Effector memory CD8-positive, alpha-beta T cell (primary cell): ENCODE data around the gene C13orf46.

Experiments
- ATAC-seq: fragments of 150-1000 bp; cut with Tn5 transposase; replicated peaks from 2 replicates; pipeline ENCODE4 v1.10.0; 2021; ENCODE audit warnings: mild to moderate bottlenecking, moderate library complexity
- DNase-seq, 3 experiments: peaks; one replicate each; pipeline ENCODE4 v3.0.0; 2021
- H3K27ac Mint-ChIP-seq, 2 donors: one replicate each; pipeline ENCODE4 v1.8.0; 2022; ENCODE audit warnings: mild to moderate bottlenecking in 2 of 2, mixed read lengths in 2 of 2, moderate library complexity in 2 of 2
- H3K27me3 Mint-ChIP-seq, 2 donors: one replicate each; pipeline ENCODE4 v1.8.0; 2022; ENCODE audit warnings: mixed read lengths in 2 of 2
- H3K36me3 Mint-ChIP-seq: one replicate; pipeline ENCODE4 v1.8.0; 2022; ENCODE audit warnings: mild to moderate bottlenecking, moderate library complexity, mixed read lengths; ENCODE audit not compliant: insufficient read depth
- H3K4me1 Mint-ChIP-seq, 2 donors: one replicate each; pipeline ENCODE4 v1.8.0; 2022; ENCODE audit warnings: low read depth in 2 of 2, mixed read lengths in 2 of 2
- H3K4me3 Mint-ChIP-seq, 2 donors: one replicate each; pipeline ENCODE4 v1.8.0; 2022; ENCODE audit warnings: mild to moderate bottlenecking in 2 of 2, mixed read lengths in 2 of 2, moderate library complexity in 2 of 2
- H3K9me3 Mint-ChIP-seq, 2 donors: one replicate each; pipeline ENCODE4 v1.8.0; 2022; ENCODE audit warnings: mixed read lengths in 2 of 2

Gene C13orf46

DNA sequence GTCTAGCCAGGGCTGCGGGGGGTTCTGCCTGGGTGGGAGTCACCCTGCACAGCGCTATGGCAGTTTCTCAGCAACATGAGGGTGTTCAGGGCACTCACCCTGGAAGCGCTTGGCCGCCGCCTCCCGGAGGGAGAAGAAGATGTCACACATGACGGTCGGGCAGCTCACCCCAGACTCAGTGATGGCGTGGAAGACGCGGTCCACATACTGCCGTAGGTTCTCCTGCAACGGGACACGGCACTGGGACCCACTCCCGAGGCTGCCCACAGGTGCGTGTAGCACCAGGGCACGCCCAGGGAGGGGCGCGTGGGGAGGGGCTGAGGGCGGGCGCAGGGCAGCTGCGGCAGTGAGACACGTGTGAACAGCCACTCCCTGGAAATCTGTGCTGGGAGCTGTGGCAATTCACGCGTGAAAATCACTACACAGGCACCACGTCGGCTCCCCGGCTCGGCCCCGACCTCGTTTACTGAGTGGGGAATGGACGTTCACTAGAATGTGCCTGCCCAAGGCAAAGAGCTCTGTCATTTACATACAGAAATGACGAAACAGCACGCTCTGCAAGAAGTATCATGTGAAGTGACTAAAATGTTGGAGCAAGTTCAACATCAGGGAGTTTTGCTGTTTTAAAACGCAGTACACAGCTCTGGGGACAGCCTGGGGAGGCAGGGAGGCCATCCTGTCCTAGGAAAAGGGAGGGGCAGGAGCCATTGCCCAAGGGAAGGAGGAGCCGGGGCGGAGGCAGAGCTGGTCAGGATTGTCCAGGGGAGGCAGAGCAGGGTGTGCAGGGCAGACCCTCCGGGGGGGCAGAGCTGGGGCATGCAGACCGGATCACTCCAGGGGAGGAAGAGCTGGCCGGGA is 41.5 kb upstream of the C13orf46 start:
- Mint-ChIP-seq H3K4me3 (no peak overlapping the region), H3K36me3 (peaks cover 4% of the 10 kb centered on the region), H3K27ac (peak overlapping the region in 1 of 2 donors; percentile 80), H3K27me3 (no peaks in the 10 kb centered on the region), H3K9me3 (no peaks in the 10 kb centered on the region), H3K4me1 (peaks cover 4 to 5% of the 10 kb centered on the region in 2 donors)
- ATAC-seq (no peak), DNase-seq (no peak)

DNA sequence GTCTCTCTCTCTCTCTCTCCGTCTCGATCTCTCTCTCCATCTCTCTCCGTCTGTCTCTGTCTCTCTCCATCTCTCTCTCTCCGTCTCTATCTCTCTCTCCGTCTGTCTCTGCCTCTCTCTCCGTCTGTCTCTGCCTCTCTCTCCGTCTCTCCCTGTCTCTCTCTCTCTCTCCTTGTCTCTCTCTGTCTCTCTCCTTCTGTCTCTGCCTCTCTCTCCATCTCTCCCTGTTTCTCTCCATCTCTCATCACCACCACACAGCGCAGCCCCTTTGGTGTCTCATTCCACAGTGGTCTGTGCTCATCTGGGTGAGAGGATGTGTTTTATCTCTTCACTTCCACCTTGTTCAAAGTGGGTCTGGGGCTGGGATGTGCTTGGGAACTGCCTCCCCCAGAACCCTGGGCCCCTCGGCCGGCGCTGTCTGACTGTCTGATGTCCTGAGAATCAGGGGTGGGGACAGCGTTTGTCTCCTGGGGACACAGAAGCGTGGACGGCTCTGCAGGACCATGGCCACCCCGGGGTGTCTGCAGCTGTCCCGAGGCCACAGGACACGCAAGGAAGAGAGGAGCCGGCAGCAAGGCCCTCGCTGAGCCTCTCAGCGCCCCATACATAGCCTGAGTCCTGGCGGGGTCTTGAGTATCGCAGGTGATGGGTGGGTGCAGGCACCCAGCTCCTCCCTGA is 40.2 kb upstream of the C13orf46 start:
- Mint-ChIP-seq H3K36me3 (no peaks in the 10 kb centered on the region), H3K4me1 (peaks cover 4 to 5% of the 10 kb centered on the region in 2 donors), H3K27ac (no peak overlapping the region), H3K9me3 (no peaks in the 10 kb centered on the region), H3K4me3 (no peak overlapping the region), H3K27me3 (no peaks in the 10 kb centered on the region)
- no peak for DNase-seq
- ATAC-seq, result no peak

GRCh38 chr13:114013336-114013735 is 39.5 kb upstream of the C13orf46 start:
- H3K27ac Mint-ChIP-seq, result no peak overlapping the region
- no peaks in the 10 kb centered on the region for H3K9me3 Mint-ChIP-seq
- H3K4me1 Mint-ChIP-seq, result peaks cover 4 to 5% of the 10 kb centered on the region in 2 donors
- H3K4me3 Mint-ChIP-seq, result no peak overlapping the region
- ATAC-seq (no peak), DNase-seq (no peak)
- H3K27me3 Mint-ChIP-seq, result no peaks in the 10 kb centered on the region
- no peaks in the 10 kb centered on the region for H3K36me3 Mint-ChIP-seq

DNA sequence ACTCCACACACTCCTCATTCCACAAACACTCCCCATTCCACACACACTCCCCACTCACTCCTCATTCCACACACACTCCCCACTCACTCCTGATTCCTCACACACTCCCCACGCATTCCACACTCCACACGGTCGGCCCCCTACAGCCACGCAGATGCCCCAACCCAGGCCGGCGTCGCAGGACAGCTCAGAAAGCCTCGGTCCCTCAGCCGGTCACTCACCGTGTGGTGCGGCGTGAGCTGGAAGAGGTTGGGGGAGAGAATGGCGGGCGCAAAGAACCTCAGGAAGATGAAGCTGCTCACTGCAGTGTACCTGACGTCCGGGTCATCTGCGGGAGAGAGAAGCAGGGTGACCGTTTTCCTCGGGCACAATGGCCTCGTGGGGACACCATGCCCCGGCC is 39.0 kb upstream of the C13orf46 start:
- no peak overlapping the region for H3K4me3 Mint-ChIP-seq
- H3K36me3 Mint-ChIP-seq, result no peaks in the 10 kb centered on the region
- peaks cover 4 to 5% of the 10 kb centered on the region in 2 donors for H3K4me1 Mint-ChIP-seq
- H3K27me3 Mint-ChIP-seq, result no peaks in the 10 kb centered on the region
- ATAC-seq (no peak), DNase-seq (no peak)
- no peak overlapping the region for H3K27ac Mint-ChIP-seq
- no peaks in the 10 kb centered on the region for H3K9me3 Mint-ChIP-seq

- H3K27ac Mint-ChIP-seq, result no peak overlapping the region
- no peak overlapping the region for H3K4me3 Mint-ChIP-seq
Measured at GRCh38 chr13:114012141-114012540, 38.3 kb upstream of the C13orf46 start.

DNA sequence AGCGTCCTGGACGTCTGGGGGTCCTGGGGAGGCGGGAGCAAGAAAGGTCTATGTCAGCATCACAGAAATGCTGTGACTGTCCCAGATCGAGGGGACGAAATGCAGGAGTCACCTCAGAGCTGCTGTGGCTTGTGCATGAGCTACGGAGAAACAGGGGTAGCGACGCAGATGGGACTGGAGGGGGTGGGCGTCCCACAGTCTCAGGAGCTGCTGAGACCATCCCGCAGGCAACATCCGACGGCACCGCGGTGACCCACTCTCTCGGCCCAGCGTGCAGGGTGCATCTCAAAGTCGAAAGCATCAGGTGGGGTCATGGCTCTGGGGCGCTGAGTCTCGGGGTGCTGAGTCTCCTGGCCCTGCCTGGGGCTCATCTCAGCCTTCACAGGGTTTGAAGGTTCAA is 37.4 kb upstream of the C13orf46 start:
- peak overlapping the region in 1 of 2 donors; percentile 41 for H3K4me3 Mint-ChIP-seq
- ATAC-seq, result peak; percentile 9
- H3K9me3 Mint-ChIP-seq, result no peaks in the 10 kb centered on the region

More at GRCh38 chr13:114012141-114012540, 38.3 kb upstream of the C13orf46 start:
- H3K27me3 Mint-ChIP-seq, result no peaks in the 10 kb centered on the region
- H3K4me1 Mint-ChIP-seq, result peaks cover 4 to 5% of the 10 kb centered on the region in 2 donors
- ATAC-seq, result no peak
- DNase-seq, result no peak
- no peaks in the 10 kb centered on the region for H3K9me3 Mint-ChIP-seq
- peaks cover 5% of the 10 kb centered on the region for H3K36me3 Mint-ChIP-seq

GRCh38 chr13:114010401-114011101 is 36.7 kb upstream of the C13orf46 start:
- H3K27me3 Mint-ChIP-seq, result no peaks in the 10 kb centered on the region
- H3K27ac Mint-ChIP-seq, result peak overlapping the region; percentile 57 to 65
- H3K4me1 Mint-ChIP-seq, result peaks cover 4 to 5% of the 10 kb centered on the region in 2 donors
- DNase-seq, result no peak
- peak overlapping the region in 1 of 2 donors; percentile 41 for H3K4me3 Mint-ChIP-seq
- H3K36me3 Mint-ChIP-seq, result peaks cover 5% of the 10 kb centered on the region
- peak; percentile 54 for ATAC-seq
- no peaks in the 10 kb centered on the region for H3K9me3 Mint-ChIP-seq

More for the DNA sequence above, 37.4 kb upstream of the C13orf46 start:
- DNase-seq, result no peak
- Mint-ChIP-seq H3K36me3 (peaks cover 5% of the 10 kb centered on the region), H3K27ac (peak overlapping the region; percentile 52 to 65), H3K27me3 (no peaks in the 10 kb centered on the region), H3K4me1 (peaks cover 4 to 5% of the 10 kb centered on the region in 2 donors)

- Mint-ChIP-seq H3K4me1 (peaks cover 4 to 8% of the 10 kb centered on the region in 2 donors), H3K4me3 (peak overlapping the region in 1 of 2 donors; percentile 31), H3K27me3 (no peaks in the 10 kb centered on the region), H3K27ac (peak overlapping the region in 1 of 2 donors; percentile 57), H3K9me3 (no peaks in the 10 kb centered on the region), H3K36me3 (peaks cover 12% of the 10 kb centered on the region)
- DNase-seq (no peak), ATAC-seq (no peak)
Measured at GRCh38 chr13:114009590-114010400, 35.9 kb upstream of the C13orf46 start.

DNA sequence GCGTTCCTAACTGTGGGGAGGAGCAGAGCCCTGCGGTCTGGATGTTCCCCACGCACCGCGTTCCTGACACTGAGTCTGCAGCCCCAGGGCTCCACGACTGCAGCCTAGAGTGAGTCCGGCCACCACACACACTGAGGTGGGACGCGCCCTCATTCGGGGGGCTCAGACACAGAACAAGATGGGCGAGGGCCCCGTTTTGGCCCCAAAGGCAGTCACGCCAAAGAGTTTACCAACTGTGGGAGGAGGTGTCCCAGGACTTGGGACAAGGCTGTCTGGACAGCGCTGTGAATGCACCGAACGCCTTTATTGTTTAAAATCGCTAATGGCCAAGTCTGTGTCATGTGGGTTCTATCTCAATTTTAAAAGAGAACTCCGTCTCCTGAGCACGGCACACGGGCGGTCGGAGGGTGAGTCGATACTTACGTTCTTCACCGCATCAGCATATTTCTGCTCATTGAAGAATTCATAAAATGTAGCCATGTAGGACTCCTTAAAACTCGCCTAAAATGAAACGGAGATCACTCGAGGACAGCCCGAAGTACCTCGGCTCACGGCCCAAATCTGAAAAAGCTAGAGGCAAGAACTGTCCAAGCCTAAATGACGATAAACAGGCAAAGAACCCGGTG is 35.2 kb upstream of the C13orf46 start:
- Mint-ChIP-seq H3K4me3 (peak overlapping the region in 1 of 2 donors; percentile 31), H3K27ac (peak overlapping the region in 1 of 2 donors; percentile 57), H3K36me3 (peaks cover 19% of the 10 kb centered on the region), H3K9me3 (no peaks in the 10 kb centered on the region), H3K27me3 (no peaks in the 10 kb centered on the region), H3K4me1 (peaks cover 4 to 9% of the 10 kb centered on the region in 2 donors)
- DNase-seq, result no peak
- no peak for ATAC-seq

GRCh38 chr13:114007566-114007965 is 33.7 kb upstream of the C13orf46 start:
- H3K27ac Mint-ChIP-seq, result peak overlapping the region in 1 of 2 donors; percentile 63
- DNase-seq, result no peak
- peaks cover 4 to 9% of the 10 kb centered on the region in 2 donors for H3K4me1 Mint-ChIP-seq
- H3K9me3 Mint-ChIP-seq, result no peaks in the 10 kb centered on the region
- no peak overlapping the region for H3K4me3 Mint-ChIP-seq
- peaks cover 24% of the 10 kb centered on the region for H3K36me3 Mint-ChIP-seq
- no peaks in the 10 kb centered on the region for H3K27me3 Mint-ChIP-seq
- ATAC-seq, result no peak

DNA sequence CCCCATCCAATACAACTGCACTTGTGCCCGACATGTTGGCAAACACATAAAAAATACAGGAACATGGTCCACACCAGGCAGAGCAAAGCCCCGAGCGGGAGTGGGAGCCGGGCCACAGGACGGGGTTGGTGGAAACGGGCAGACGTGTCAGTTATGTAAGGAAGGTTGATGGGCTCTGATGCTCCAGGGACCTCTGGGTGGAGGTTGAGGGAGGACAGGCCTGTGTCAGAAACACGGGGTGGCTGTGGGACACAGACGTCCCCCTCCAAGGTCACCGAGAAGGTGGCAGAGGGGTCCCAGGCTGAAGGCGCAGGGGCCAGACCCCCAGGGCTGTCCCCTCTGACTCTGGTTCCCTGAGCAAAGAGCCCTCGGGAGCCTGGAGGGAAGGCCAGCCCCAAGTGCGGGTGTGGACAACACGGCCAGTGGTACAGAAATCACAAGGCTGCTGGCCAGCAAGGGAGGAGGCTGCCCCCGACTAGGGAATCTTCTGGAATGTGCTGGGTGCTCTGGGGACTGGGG is 31.4 kb upstream of the C13orf46 start:
- Mint-ChIP-seq H3K9me3 (no peaks in the 10 kb centered on the region), H3K27me3 (no peaks in the 10 kb centered on the region), H3K4me3 (peak overlapping the region in 1 of 2 donors; percentile 21), H3K27ac (peak overlapping the region in 1 of 2 donors; percentile 91), H3K4me1 (peaks cover 0 to 4% of the 10 kb centered on the region in 2 donors), H3K36me3 (peaks cover 43% of the 10 kb centered on the region)
- DNase-seq (no peak), ATAC-seq (no peak)
